Measurements from ENCODE around the gene ZEB2. TPM values are rescaled to one million over a fixed set of nuclear protein-coding genes. Genes with fewer than 3 reads are reported as not detected.

ZEB2 gene
- total RNA-seq, 4 donors from 2014 or later, result 12.4 to 149 (median 29.9) TPM

DNA sequence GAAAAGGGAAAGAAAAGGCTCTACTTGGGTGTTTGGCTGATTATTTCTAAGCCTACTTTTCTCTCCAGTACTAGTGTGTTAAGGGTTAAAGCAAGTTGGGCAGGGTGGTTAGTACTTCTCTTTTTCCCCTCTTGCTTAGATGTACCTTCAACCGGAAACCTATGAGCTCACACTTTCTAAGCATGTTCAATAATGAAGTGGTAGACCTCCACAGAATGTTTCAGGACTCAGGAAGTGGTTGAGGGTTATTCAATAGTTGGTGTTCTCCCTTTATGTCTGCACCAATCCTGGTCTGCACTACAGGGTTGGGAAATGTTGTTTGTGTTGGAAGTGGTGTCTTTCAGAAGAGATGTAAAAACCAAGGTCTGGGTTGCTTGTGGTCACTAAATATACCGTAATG is 137.1 kb downstream of the ZEB2 start:
- no peaks in the 10 kb centered on the region for H3K9me3 ChIP-seq
- no peak overlapping the region for H3K4me3 ChIP-seq
- no peaks in the 10 kb centered on the region for H3K36me3 ChIP-seq
- no peaks in the 10 kb centered on the region for H3K4me1 ChIP-seq
- DNase-seq, result peak in 1 of 3 donors; percentile 27
- TF ChIP-seq, protein P1, sequence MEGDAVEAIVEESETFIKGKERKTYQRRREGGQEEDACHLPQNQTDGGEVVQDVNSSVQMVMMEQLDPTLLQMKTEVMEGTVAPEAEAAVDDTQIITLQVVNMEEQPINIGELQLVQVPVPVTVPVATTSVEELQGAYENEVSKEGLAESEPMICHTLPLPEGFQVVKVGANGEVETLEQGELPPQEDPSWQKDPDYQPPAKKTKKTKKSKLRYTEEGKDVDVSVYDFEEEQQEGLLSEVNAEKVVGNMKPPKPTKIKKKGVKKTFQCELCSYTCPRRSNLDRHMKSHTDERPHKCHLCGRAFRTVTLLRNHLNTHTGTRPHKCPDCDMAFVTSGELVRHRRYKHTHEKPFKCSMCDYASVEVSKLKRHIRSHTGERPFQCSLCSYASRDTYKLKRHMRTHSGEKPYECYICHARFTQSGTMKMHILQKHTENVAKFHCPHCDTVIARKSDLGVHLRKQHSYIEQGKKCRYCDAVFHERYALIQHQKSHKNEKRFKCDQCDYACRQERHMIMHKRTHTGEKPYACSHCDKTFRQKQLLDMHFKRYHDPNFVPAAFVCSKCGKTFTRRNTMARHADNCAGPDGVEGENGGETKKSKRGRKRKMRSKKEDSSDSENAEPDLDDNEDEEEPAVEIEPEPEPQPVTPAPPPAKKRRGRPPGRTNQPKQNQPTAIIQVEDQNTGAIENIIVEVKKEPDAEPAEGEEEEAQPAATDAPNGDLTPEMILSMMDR (IDR thresholded peaks at IDR 0.05), result no peak
- no peak for TF ChIP-seq POLR2A (IDR thresholded peaks at IDR 0.05)
- no peaks in the 10 kb centered on the region for H3K27me3 ChIP-seq
- no peak overlapping the region for H3K27ac ChIP-seq

DNA sequence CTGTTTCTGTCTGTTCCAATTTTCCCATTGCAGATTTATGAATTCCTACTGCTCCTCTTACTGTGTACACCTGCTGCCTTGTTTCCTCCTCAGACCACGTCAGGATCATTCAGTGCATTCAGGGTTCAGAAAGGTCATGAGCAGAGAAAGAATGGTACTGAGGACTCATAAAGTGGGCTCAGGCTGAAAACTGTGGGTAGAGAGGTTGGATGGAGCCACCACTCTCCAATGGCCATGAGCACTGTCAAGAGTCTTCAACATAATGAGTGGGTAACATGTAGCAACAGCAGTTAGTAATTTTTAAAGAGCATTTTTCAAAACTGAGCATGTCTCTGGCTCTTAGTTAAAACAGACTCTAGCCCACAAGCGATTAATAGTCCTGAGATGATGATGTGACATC is 138.2 kb downstream of the ZEB2 start:
- Histone ChIP-seq H3K36me3 (no peaks in the 10 kb centered on the region), H3K4me3 (no peak overlapping the region), H3K4me1 (no peaks in the 10 kb centered on the region), H3K9me3 (no peaks in the 10 kb centered on the region), H3K27ac (no peak overlapping the region), H3K27me3 (no peaks in the 10 kb centered on the region)
- TF ChIP-seq POLR2A (IDR thresholded peaks at IDR 0.05), result no peak
- TF ChIP-seq, protein P1 (IDR thresholded peaks at IDR 0.05), result no peak
- DNase-seq, result no peak

DNA sequence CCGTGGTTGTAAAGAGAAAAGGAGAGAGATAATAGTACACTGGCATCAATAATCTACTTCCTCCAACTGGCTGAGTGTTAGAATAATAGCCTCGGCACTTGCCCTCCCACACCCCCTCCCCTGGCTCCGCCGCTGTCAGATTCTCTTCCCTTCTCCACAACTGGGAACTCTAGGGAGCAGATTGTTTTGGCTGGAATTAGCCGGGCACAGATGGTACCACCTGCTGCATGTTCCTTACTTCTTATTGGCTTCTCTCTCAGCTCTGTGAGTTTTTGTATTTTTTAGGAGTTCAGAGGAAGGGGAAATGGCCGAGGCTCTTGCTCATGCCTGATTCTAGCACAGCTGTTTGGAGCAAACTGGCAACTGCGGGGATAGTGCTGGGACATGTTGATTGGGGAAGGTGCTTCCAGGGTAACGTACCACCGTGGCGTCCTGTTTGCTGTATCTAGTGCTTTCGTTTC is 140.0 kb downstream of the ZEB2 start:
- H3K27me3 ChIP-seq, result no peaks in the 10 kb centered on the region
- DNase-seq, result no peak
- no peaks in the 10 kb centered on the region for H3K4me1 ChIP-seq
- peak overlapping the region in 3 of 4 donors; percentile 4 to 33 (median 15) for H3K27ac ChIP-seq
- TF ChIP-seq, protein P1 (IDR thresholded peaks at IDR 0.05), result no peak
- no peak for TF ChIP-seq POLR2A (IDR thresholded peaks at IDR 0.05)
- H3K9me3 ChIP-seq, result no peaks in the 10 kb centered on the region
- no peaks in the 10 kb centered on the region for H3K36me3 ChIP-seq
- peak overlapping the region in 1 of 4 donors; percentile 11 for H3K4me3 ChIP-seq

DNA sequence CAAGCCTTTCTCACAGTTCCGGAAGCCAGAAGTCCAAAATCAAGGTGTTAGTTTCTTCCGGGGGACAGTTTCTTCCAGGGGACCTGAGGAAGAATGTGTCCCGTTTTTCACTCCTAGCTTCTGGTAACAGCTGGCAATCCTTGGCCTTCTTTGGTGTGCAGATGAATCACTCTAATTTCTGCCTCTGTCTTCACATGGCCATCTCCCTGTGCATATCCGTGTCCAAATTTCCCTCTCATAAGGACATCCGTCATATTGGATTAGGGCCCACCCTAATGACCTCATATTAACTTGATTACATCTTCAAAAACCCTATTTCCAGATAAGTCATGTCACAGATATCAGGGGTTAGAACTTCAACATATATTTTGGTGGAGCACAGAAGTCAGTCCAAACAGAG is 141.4 kb downstream of the ZEB2 start:
- Histone ChIP-seq H3K27ac (no peak overlapping the region), H3K36me3 (no peaks in the 10 kb centered on the region), H3K9me3 (no peaks in the 10 kb centered on the region), H3K27me3 (no peaks in the 10 kb centered on the region), H3K4me3 (no peak overlapping the region), H3K4me1 (no peaks in the 10 kb centered on the region)
- no peak for TF ChIP-seq POLR2A (IDR thresholded peaks at IDR 0.05)
- TF ChIP-seq, protein P1 (IDR thresholded peaks at IDR 0.05), result no peak
- DNase-seq, result no peak

DNA sequence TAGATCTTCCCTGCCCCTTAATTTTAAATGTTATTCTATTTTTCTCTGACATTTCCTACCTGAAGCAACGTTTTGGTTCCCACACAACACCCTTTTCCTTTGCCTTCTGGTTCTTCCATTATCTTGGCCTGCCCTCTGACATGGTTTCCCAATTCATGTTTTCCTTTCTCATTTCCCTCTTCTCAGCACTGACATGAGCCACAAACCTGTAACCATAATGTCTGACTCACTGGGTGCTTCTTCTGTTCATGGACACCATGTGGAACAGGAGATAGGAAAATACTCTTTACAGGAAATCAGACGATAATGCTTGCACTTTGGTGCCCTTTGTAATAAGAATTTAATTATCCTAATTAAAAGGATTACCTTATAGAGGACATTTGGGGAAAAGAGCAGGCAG is 142.0 kb downstream of the ZEB2 start:
- no peaks in the 10 kb centered on the region for H3K4me1 ChIP-seq
- no peaks in the 10 kb centered on the region for H3K9me3 ChIP-seq
- no peak for DNase-seq
- H3K36me3 ChIP-seq, result no peaks in the 10 kb centered on the region
- no peaks in the 10 kb centered on the region for H3K27me3 ChIP-seq
- no peak overlapping the region for H3K27ac ChIP-seq
- TF ChIP-seq, protein P1 (IDR thresholded peaks at IDR 0.05), result no peak
- no peak for TF ChIP-seq POLR2A (IDR thresholded peaks at IDR 0.05)
- no peak overlapping the region for H3K4me3 ChIP-seq

DNA sequence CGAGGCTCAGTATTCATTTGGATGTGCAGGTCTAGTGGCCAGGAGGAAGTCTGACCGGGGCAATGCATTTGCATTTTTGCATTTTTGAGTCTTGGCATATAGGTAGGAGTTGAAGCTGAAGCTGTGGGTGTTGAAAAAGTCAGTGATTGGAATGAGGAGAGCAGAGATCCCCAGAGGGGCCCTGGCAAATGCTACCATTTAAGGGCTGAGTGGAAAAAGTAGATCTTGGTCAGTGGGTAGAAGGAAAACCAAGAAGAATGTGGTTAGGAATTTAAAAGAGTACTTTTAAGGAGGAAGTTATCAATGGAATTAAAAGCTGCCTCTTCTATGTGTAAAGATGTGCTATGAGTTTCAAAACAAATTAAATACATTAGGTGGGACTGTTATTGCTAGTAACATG is 143.0 kb downstream of the ZEB2 start:
- Histone ChIP-seq H3K27me3 (no peaks in the 10 kb centered on the region), H3K4me1 (no peaks in the 10 kb centered on the region), H3K9me3 (no peaks in the 10 kb centered on the region), H3K4me3 (no peak overlapping the region), H3K36me3 (no peaks in the 10 kb centered on the region), H3K27ac (no peak overlapping the region)
- no peak for DNase-seq
- TF ChIP-seq POLR2A (IDR thresholded peaks at IDR 0.05), result no peak
- TF ChIP-seq, protein P1 (IDR thresholded peaks at IDR 0.05), result no peak
